Sigmoid colon (tissue), 7 donors: Measurements from ENCODE around the gene PTPRF. TPM values are rescaled to one million over a fixed set of nuclear protein-coding genes. Genes with fewer than 3 reads are reported as not detected.

ENCODE experiments used
- DNase-seq: peaks from one replicate; pipeline ENCODE4 v3.0.0-alpha.2; 2019
- H3K27ac ChIP-seq, 4 donors: fragments of 200-600 bp; sonication (generic); one replicate each; pipeline ENCODE4 v1.5.1; 2016 to 2019; ENCODE audit warnings: mild to moderate bottlenecking in 1 of 4
- H3K27me3 ChIP-seq, 3 donors: fragments of 200-600 bp; sonication (generic); one replicate each; pipeline ENCODE4 v1.5.1; 2019; ENCODE audit warnings: mild to moderate bottlenecking in 1 of 3
- H3K36me3 ChIP-seq, 4 donors: fragments of 200-600 bp; sonication (generic); one replicate each; pipeline ENCODE4 v1.5.1; 2016 to 2019
- H3K4me1 ChIP-seq, 4 donors: fragments of 200-600 bp; sonication (generic); one replicate each; pipeline ENCODE4 v1.5.1; 2017 to 2019
- H3K4me3 ChIP-seq, 4 donors: fragments of 200-600 bp; sonication (generic); one replicate each; pipeline ENCODE4 v1.5.1; 2017 to 2019; ENCODE audit warnings: mild to moderate bottlenecking in 2 of 4, moderate library complexity in 1 of 4
- H3K9me3 ChIP-seq, 4 donors: fragments of 200-600 bp in 3 of 4; sonication (generic) in 3 of 4; one replicate each; pipeline versions ENCODE4 v1.5.1 to v1.6.1; 2013 to 2019
- CTCF ChIP-seq, 4 experiments: fragments of 450-650 bp in 3 of 4; fragments of 200-600 bp in 1 of 4; IDR thresholded peaks; one replicate each; pipeline ENCODE4 v1.5.1; 2016 to 2019; ENCODE audit warnings: antibody characterized with exemption in 4 of 4, mild to moderate bottlenecking in 3 of 4, moderate library complexity in 2 of 4
- EP300 ChIP-seq, 4 donors: sonication (generic); formaldehyde crosslinking; IDR thresholded peaks; one replicate each; pipeline ENCODE4 v1.6.1; 2017; ENCODE audit warnings: antibody characterized with exemption in 4 of 4
- POLR2A ChIP-seq, 2 donors: fragments of 450-650 bp; IDR thresholded peaks; one replicate each; pipeline ENCODE4 v1.6.1; 2016; ENCODE audit warnings: antibody characterized with exemption in 2 of 2, mild to moderate bottlenecking in 2 of 2, moderate library complexity in 2 of 2
- POLR2AphosphoS5 ChIP-seq, 4 donors: sonication (generic); formaldehyde crosslinking; IDR thresholded peaks; one replicate each; pipeline ENCODE4 v1.6.1; 2017; ENCODE audit warnings: antibody characterized with exemption in 4 of 4
- WGBS, 2 donors: extraction: QIAGEN DNeasy Blood & Tissue Kit; methylation state at CpG; one replicate each; pipeline ENCODE4 v1.1.7; 2013; 5-methylcytosine and 5-hydroxymethylcytosine counted together
- intact Hi-C: fragments of 100-400 bp; cut with DNase I; formaldehyde crosslinking; loops from one replicate; pipeline ENCODE4 v1.15.1; 2023
- polyA plus RNA-seq, 3 donors: library from polyadenylated mRNA; stranded (reverse); fragments of 200-250 nt; gene quantifications; one replicate each; pipeline ENCODE4 v1.2.3, GENCODE V29; 2013
- total RNA-seq, 4 donors: library from RNA; depleted of rRNA; stranded (reverse); fragments of >200 nt; gene quantifications; one replicate each; pipeline ENCODE4 v1.1.0, GENCODE V29; 2016
- donor health status: healthy with polysubstance abuse.
- donor health status: Bipolar disorder and iron deficiency.
- donor health status: healthy.

The PTPRF gene
- total and polyA plus RNA-seq, 7 donors, result 18.6 to 125 (median 40.0) TPM

DNA sequence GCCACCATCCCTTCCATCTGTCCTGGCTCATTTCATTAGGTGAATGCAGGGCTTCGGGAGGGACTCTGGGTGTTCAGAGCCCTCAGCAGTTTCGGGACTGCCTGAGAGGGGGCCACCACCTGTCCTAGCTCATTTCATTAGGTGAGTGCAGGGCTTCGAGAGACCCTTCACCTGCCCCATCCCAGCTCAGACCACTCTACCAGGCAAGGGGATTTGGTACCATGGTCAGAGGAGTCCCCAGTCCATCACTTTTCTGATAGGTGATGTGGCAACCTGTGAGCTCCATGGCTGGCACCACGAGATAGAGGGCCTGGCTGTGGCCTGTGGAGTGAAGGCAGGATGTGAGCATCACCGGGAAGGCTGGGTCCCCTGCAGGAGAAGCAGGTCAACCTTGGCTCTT lies 86.3 kb downstream of the PTPRF start:
- Histone ChIP-seq H3K27ac (no peak overlapping the region), H3K4me3 (no peak overlapping the region), H3K36me3 (peaks cover 19 to 90% (median 47%) of the 10 kb centered on the region in 4 donors), H3K27me3 (no peaks in the 10 kb centered on the region), H3K9me3 (no peaks in the 10 kb centered on the region), H3K4me1 (no peaks in the 10 kb centered on the region)
- 91 to 93% methylated on average over 5 of the region's 5 CpGs for WGBS, 2 donors
- TF ChIP-seq POLR2A (IDR thresholded peaks at IDR 0.05) (no peak), POLR2AphosphoS5 (IDR thresholded peaks at IDR 0.05) (no peak), EP300 (IDR thresholded peaks at IDR 0.05) (no peak), CTCF (IDR thresholded peaks at IDR 0.05) (no peak)
- DNase-seq, result no peak
- intact Hi-C loops, result no loop called here

GRCh38 chr1:43617668-43618067 lies 87.0 kb downstream of the PTPRF start:
- intact Hi-C loops, result no loop called here
- no peaks in the 10 kb centered on the region for H3K27me3 ChIP-seq
- no peak for TF ChIP-seq CTCF (IDR thresholded peaks at IDR 0.05)
- TF ChIP-seq EP300 (IDR thresholded peaks at IDR 0.05), result no peak
- no peak for TF ChIP-seq POLR2AphosphoS5 (IDR thresholded peaks at IDR 0.05)
- no peak for TF ChIP-seq POLR2A (IDR thresholded peaks at IDR 0.05)
- no peaks in the 10 kb centered on the region for H3K9me3 ChIP-seq
- 96% methylated on average over 14 of the region's 14 CpGs for WGBS, 2 donors
- no peaks in the 10 kb centered on the region for H3K4me1 ChIP-seq
- no peak overlapping the region for H3K4me3 ChIP-seq
- H3K27ac ChIP-seq, result no peak overlapping the region
- DNase-seq, result no peak
- H3K36me3 ChIP-seq, result peaks cover 19 to 96% (median 50%) of the 10 kb centered on the region in 4 donors

- DNase-seq, result no peak
- no peaks in the 10 kb centered on the region for H3K4me1 ChIP-seq
- H3K9me3 ChIP-seq, result no peaks in the 10 kb centered on the region
- no peak overlapping the region for H3K4me3 ChIP-seq
- peaks cover 19 to 98% (median 43%) of the 10 kb centered on the region in 4 donors for H3K36me3 ChIP-seq
- no peak overlapping the region for H3K27ac ChIP-seq
- intact Hi-C loops, result no loop called here
- TF ChIP-seq EP300 (IDR thresholded peaks at IDR 0.05) (no peak), POLR2A (IDR thresholded peaks at IDR 0.05) (no peak), CTCF (IDR thresholded peaks at IDR 0.05) (no peak), POLR2AphosphoS5 (IDR thresholded peaks at IDR 0.05) (no peak)
- 95% methylated on average over 22 of the region's 22 CpGs for WGBS, 2 donors
- H3K27me3 ChIP-seq, result no peaks in the 10 kb centered on the region
These were observed 88.0 kb downstream of the PTPRF start for GRCh38 chr1:43618521-43619313.

DNA sequence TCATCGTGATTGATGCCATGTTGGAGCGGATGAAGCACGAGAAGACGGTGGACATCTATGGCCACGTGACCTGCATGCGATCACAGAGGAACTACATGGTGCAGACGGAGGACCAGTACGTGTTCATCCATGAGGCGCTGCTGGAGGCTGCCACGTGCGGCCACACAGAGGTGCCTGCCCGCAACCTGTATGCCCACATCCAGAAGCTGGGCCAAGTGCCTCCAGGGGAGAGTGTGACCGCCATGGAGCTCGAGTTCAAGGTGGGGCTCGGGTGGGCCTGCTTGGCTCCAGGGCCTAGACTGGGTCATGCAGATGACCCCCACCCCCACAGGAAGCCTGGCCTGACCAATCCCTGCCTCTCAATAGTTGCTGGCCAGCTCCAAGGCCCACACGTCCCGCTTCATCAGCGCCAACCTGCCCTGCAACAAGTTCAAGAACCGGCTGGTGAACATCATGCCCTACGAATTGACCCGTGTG lies 88.7 kb downstream of the PTPRF start:
- peaks cover 19 to 97% (median 36%) of the 10 kb centered on the region in 4 donors for H3K36me3 ChIP-seq
- no peak overlapping the region for H3K27ac ChIP-seq
- H3K4me3 ChIP-seq, result no peak overlapping the region
- no peaks in the 10 kb centered on the region for H3K4me1 ChIP-seq
- no peak for TF ChIP-seq POLR2A (IDR thresholded peaks at IDR 0.05)
- TF ChIP-seq POLR2AphosphoS5 (IDR thresholded peaks at IDR 0.05), result no peak
- no peak for TF ChIP-seq EP300 (IDR thresholded peaks at IDR 0.05)
- TF ChIP-seq CTCF (IDR thresholded peaks at IDR 0.05), result no peak
- H3K27me3 ChIP-seq, result no peaks in the 10 kb centered on the region
- no peaks in the 10 kb centered on the region for H3K9me3 ChIP-seq
- DNase-seq, result no peak
- 95 to 96% methylated on average over 21 of the region's 21 CpGs for WGBS, 2 donors
- intact Hi-C loops, result no loop called here
